ENCODE results near the gene ARL17B.
"Not testable (repeated sequence)": the region's sequence is repeated elsewhere in the genome, so short reads cannot be mapped to it uniquely, and the experiment has no call there.

GRCh38 chr17:46353856-46354255 is 7.7 kb downstream of the ARL17B start:
- not testable (repeated sequence) for TF ChIP-seq CTCF (IDR thresholded peaks at IDR 0.05 in 4 of 5, conservative IDR thresholded peaks at IDR 0.05 in 1 of 5); POLR2A (IDR thresholded peaks at IDR 0.05)
